ENCODE results near the gene LDHA.

LDHA gene

DNA sequence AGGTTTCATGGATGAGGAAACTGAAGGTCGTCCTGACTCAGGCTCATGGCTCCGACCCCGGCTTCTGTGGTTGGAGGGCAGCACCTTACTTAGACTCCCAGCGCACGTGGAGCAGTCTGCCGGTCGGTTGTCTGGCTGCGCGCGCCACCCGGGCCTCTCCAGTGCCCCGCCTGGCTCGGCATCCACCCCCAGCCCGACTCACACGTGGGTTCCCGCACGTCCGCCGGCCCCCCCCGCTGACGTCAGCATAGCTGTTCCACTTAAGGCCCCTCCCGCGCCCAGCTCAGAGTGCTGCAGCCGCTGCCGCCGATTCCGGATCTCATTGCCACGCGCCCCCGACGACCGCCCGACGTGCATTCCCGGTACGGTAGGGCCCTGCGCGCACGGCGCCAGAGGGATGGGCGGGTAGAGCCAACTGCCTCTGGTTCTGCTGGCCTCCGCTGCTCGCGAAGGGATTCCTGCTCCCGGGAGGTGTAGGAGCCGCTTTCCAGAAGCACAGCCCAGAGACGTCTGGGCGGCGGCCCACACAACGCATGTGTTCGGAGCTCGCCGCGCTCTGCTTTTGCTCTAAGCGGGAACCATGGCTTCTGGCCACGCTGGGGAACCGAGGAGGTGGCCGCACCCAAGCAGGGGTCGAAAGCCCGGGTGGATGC lies at the start of gene LDHA:
Gene LDHA, plus strand, starts transcription at position 289 of the 653 bp plus-strand sequence. CDS start 2,280 bp downstream, outside the sequence.
- TF ChIP-seq, protein P1, sequence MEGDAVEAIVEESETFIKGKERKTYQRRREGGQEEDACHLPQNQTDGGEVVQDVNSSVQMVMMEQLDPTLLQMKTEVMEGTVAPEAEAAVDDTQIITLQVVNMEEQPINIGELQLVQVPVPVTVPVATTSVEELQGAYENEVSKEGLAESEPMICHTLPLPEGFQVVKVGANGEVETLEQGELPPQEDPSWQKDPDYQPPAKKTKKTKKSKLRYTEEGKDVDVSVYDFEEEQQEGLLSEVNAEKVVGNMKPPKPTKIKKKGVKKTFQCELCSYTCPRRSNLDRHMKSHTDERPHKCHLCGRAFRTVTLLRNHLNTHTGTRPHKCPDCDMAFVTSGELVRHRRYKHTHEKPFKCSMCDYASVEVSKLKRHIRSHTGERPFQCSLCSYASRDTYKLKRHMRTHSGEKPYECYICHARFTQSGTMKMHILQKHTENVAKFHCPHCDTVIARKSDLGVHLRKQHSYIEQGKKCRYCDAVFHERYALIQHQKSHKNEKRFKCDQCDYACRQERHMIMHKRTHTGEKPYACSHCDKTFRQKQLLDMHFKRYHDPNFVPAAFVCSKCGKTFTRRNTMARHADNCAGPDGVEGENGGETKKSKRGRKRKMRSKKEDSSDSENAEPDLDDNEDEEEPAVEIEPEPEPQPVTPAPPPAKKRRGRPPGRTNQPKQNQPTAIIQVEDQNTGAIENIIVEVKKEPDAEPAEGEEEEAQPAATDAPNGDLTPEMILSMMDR (IDR thresholded peaks at IDR 0.05; ENCODE audit: control insufficient read depth, extremely low read depth, insufficient read depth), result no peak
- H3K4me3 ChIP-seq (ENCODE audit: low read depth, low read length), result peak within 1 kb of the TSS; percentile 82
- DNase-seq (ENCODE audit: low read depth), result peak; percentile 79

DNA sequence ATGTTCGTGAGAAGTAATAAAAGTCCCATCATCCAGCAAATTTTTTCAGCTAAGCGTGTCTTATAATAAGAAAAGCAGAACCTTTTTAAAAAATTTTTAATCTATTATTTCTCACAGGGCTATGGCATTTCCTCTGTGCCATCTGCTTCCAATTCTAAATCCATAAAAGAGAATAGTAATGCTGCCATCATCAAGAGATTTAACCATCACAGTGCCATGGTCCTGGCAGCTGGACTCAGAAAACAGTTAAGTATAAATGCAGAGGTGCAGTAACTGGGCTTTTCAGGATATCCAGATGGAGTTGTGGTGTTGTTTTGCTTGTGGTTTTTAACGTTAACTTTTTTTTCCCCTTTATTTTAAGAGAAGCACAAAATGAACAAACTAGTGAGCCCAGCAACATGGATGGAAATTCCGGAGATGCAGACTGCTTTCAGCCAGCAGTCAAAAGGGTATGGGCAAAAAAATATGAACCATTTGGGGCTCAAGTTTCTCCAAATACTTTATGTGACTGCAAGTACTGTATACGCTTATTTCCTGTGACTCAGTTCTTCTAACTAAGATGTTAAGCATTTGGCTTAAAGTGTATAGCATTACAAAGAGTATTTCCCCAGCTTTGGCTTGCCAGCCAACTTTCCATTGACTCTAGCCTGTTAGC lies 46.8 kb upstream of the LDHA start:
- H3K4me3 ChIP-seq (ENCODE audit: low read depth, low read length), result no peak overlapping the region
- no peak for DNase-seq (ENCODE audit: low read depth)
- TF ChIP-seq, protein P1 (IDR thresholded peaks at IDR 0.05; ENCODE audit: control insufficient read depth, extremely low read depth, insufficient read depth), result no peak

DNA sequence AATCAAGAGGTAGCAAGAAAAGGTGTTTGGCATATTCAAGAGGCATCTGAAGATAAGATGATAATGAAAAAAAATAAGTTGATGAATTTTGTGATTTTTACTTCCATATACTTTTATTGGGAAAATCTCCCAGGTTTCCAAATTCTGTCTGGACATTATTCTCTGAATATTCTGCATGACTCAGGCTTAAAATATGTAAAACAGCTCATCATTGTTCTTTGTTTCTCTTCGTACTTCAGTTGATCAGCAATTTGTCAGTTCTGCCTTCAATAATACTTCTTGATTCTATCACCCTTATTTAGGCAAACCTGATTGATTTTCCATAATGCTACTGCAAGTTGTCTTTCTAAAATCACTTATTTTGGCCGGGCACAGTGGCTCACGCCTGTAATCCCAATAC lies 41.8 kb upstream of the LDHA start:
- TF ChIP-seq, protein P1 (IDR thresholded peaks at IDR 0.05; ENCODE audit: control insufficient read depth, extremely low read depth, insufficient read depth), result no peak
- no peak overlapping the region for H3K4me3 ChIP-seq (ENCODE audit: low read depth, low read length)
- DNase-seq (ENCODE audit: low read depth), result no peak

DNA sequence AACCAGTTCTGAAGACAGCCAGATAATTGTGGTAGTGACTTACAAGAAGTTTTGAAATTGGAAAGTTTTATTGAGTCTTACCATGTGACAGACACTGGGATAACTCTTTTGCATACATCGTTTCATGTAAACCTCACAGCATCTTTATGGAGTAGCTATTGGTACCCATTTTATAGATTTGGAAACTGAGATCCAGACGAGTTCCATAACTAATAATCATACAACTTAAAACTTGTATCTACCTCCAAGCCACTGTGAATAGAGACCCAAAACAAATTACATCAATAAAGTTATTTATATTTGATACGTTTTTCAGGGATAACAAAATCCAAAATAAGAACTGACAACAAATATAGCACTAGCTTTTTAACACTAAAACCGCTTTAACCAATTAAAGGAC lies 35.7 kb upstream of the LDHA start:
- DNase-seq (ENCODE audit: low read depth), result no peak
- H3K4me3 ChIP-seq (ENCODE audit: low read depth, low read length), result no peak overlapping the region
- TF ChIP-seq, protein P1 (IDR thresholded peaks at IDR 0.05; ENCODE audit: control insufficient read depth, extremely low read depth, insufficient read depth), result no peak

DNA sequence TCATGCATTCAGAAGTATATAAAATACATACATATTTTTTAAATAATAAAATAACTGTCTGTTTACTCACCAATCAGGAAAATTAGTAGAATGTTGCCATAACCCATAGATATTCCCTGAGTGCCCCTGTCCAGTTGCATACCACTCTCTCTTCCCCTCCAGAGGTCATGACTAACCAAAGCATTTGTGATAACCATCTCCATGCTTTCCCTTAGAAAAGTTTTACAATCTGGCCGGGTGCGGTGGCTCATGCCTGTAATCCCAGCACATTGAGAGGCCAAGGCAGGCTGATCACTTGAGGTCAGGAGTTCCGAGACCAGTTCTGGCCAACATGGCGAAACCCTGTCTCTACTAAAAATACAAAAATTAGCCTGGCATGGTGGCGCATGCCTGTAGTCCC lies 33.2 kb upstream of the LDHA start:
- no peak for DNase-seq (ENCODE audit: low read depth)
- TF ChIP-seq, protein P1 (IDR thresholded peaks at IDR 0.05; ENCODE audit: control insufficient read depth, extremely low read depth, insufficient read depth), result no peak
- H3K4me3 ChIP-seq (ENCODE audit: low read depth, low read length), result no peak overlapping the region

DNA sequence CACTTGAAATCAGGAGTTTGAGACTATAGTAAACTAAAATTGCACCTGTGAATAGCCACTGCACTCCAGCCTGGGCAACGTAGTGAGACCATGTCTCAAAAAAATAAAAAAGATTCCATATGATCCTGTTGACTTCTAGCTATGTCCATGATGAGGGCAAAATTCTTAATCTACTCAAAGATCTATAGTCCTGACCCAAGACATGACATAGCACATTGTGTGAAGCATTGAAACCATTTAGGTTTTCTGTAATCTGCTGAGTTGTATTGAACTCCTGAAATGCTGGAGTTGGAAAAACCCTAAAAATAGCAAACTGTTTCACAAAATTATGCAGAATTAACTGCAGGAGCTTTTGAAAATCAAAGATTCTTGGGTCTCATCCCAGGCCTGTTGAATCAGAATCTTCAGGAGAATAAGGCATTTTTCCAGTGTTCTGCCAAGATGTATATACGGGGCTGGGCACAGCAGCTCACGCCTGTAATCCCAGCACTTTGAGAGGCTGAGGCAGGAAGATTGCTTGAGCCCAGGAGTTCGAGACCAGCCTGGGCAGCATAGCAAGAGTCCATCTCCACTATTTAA lies 29.8 kb upstream of the LDHA start:
- no peak for DNase-seq (ENCODE audit: low read depth)
- TF ChIP-seq, protein P1 (IDR thresholded peaks at IDR 0.05; ENCODE audit: control insufficient read depth, extremely low read depth, insufficient read depth), result no peak

More for the DNA sequence above, 29.8 kb upstream of the LDHA start:
- no peak overlapping the region for H3K4me3 ChIP-seq (ENCODE audit: low read depth, low read length)
